B cell (primary cell): ENCODE results near the gene EML1. TPM values are rescaled to one million over a fixed set of nuclear protein-coding genes. Genes with fewer than 3 reads are reported as not detected.

Experiments
- ATAC-seq: fragments of 200-7000 bp; cut with Tn5 transposase; one replicate; pipeline ENCODE4 v1.10.0; 2021; ENCODE audit warnings: low read depth, mild to moderate bottlenecking, moderate number of reproducible peaks, moderate library complexity
- CTCF ChIA-PET: fragments of 350-600 bp; sonication (Branson Sonifier 250); formaldehyde crosslinking; loops from one replicate; lab custom pipeline; 2021; ENCODE audit warnings: antibody characterized with exemption, inconsistent platforms; lab: Charles Lee
- POLR2A ChIA-PET: fragments of 350-600 bp; sonication (Branson Sonifier 250); formaldehyde crosslinking; loops from one replicate; lab custom pipeline; 2021; ENCODE audit warnings: antibody characterized with exemption; lab: Charles Lee
- DNase-seq: peaks from one replicate; pipeline ENCODE4 v3.0.0; 2013
- H2AFZ ChIP-seq: 2 replicates; pipeline ENCODE4 v1.6.1; 2012; ENCODE audit warnings: mild to moderate bottlenecking, low read depth, low read length; ENCODE audit not compliant: insufficient read depth, poor library complexity, severe bottlenecking
- H3K27ac ChIP-seq, 2 donors: 1 replicate in 1 of 2; 2 replicates in 1 of 2; pipeline ENCODE4 v1.5.1; 2012 to 2013; ENCODE audit warnings: low read length in 2 of 2, mild to moderate bottlenecking in 2 of 2, moderate library complexity in 1 of 2
- H3K27me3 ChIP-seq, 4 experiments: fragments of 200-600 bp in 1 of 4; sonication (generic) in 1 of 4; replicated peaks in 1 of 4; 1 replicate in 2 of 4; 2 replicates in 2 of 4; pipeline versions ENCODE4 v1.6.1 to v1.7.0; 2013 to 2016; ENCODE audit warnings: low read length in 3 of 4, mild to moderate bottlenecking in 2 of 4, mixed read lengths in 1 of 4, moderate library complexity in 1 of 4; ENCODE audit not compliant: insufficient read depth in 4 of 4, control insufficient read depth in 3 of 4; ENCODE audit errors: control extremely low read depth in 1 of 4
- H3K36me3 ChIP-seq, 2 experiments: replicated peaks in 1 of 2; 1 replicate in 1 of 2; 2 replicates in 1 of 2; pipeline versions ENCODE4 v1.6.1 to v1.7.1; 2013; ENCODE audit warnings: low read length in 1 of 2; ENCODE audit not compliant: insufficient read depth in 2 of 2, control insufficient read depth in 1 of 2; ENCODE audit errors: control extremely low read depth in 1 of 2, extremely low read depth in 1 of 2
- H3K4me1 ChIP-seq, 2 donors: fragments of 200-600 bp in 1 of 2; sonication (generic) in 1 of 2; 1 replicate in 1 of 2; 2 replicates in 1 of 2; pipeline versions ENCODE4 v1.5.1 to v1.6.1; 2013 to 2017; ENCODE audit warnings: low read length in 2 of 2; ENCODE audit not compliant: control insufficient read depth in 2 of 2, insufficient read depth in 2 of 2
- H3K4me2 ChIP-seq: replicated peaks from 2 replicates; pipeline ENCODE3; 2012; ENCODE audit warnings: mild to moderate bottlenecking, low read depth, low read length; ENCODE audit not compliant: poor library complexity, severe bottlenecking
- H3K4me3 ChIP-seq, 5 experiments: fragments of 200-600 bp in 1 of 5; sonication (generic) in 1 of 5; 1 replicate in 3 of 5; 2 replicates in 2 of 5; pipeline versions ENCODE4 v1.5.1 to v1.7.0; 2011 to 2016; ENCODE audit warnings: low read length in 4 of 5, mild to moderate bottlenecking in 4 of 5, low read depth in 2 of 5, control low read depth in 1 of 5, moderate library complexity in 1 of 5; ENCODE audit not compliant: insufficient read depth in 1 of 5; ENCODE audit errors: control extremely low read depth in 1 of 5, extremely low read depth in 1 of 5
- H3K79me2 ChIP-seq: fragments of 200-600 bp; sonication (generic); one replicate; pipeline ENCODE4 v1.6.0; 2016; ENCODE audit warnings: low read length; ENCODE audit not compliant: control insufficient read depth, insufficient read depth
- H3K9ac ChIP-seq: fragments of 200-600 bp; sonication (generic); 2 replicates; pipeline ENCODE4 v1.6.1; 2017; ENCODE audit warnings: mild to moderate bottlenecking, low read length, moderate library complexity
- H3K9me3 ChIP-seq, 3 donors: one replicate each; pipeline versions ENCODE4 v1.6.1 to v1.7.1; 2013; ENCODE audit warnings: low read length in 2 of 3; ENCODE audit not compliant: control insufficient read depth in 2 of 3, insufficient read depth in 1 of 3; ENCODE audit errors: control extremely low read depth in 1 of 3
- H4K20me1 ChIP-seq: 2 replicates; pipeline ENCODE4 v1.6.0; 2012; ENCODE audit warnings: mild to moderate bottlenecking, low read length; ENCODE audit not compliant: insufficient read depth, control insufficient read depth, poor library complexity, severe bottlenecking
- H3K27ac Mint-ChIP-seq: one replicate; pipeline ENCODE4 v1.8.0; 2021; ENCODE audit warnings: mixed read lengths
- H3K27me3 Mint-ChIP-seq: one replicate; pipeline ENCODE4 v1.8.0; 2021; ENCODE audit warnings: mixed read lengths
- H3K4me1 Mint-ChIP-seq: one replicate; pipeline ENCODE4 v1.8.0; 2021; ENCODE audit warnings: mixed read lengths
- H3K4me3 Mint-ChIP-seq: one replicate; pipeline ENCODE4 v1.8.0; 2021; ENCODE audit warnings: mixed read lengths
- H3K9me3 Mint-ChIP-seq: one replicate; pipeline ENCODE4 v1.8.0; 2022; ENCODE audit warnings: mixed read lengths; ENCODE audit not compliant: insufficient read depth
- EZH2 ChIP-seq: IDR thresholded peaks from 2 replicates; pipeline ENCODE4 v1.6.1; 2012; ENCODE audit warnings: borderline replicate concordance, low read depth, mild to moderate bottlenecking, moderate library complexity, low read length; ENCODE audit not compliant: insufficient read depth, poor library complexity, severe bottlenecking
- WGBS: methylation state at CpG from one replicate; pipeline ENCODE4 v1.1.5; 2013; ENCODE audit warnings: missing lambda C conversion rate; ENCODE audit not compliant: insufficient coverage; 5-methylcytosine and 5-hydroxymethylcytosine counted together
- intact Hi-C: fragments of 100-400 bp; cut with micrococcal nuclease; formaldehyde crosslinking; loops from one replicate; pipeline ENCODE4 v1.10.0; 2022
- polyA plus RNA-seq: library from polyadenylated mRNA; depleted of rRNA; stranded (reverse); fragments of >200 nt; gene quantifications from 2 replicates; pipeline ENCODE4 v1.2.3, GENCODE V29; 2012
- total RNA-seq, 2 donors: library from RNA; stranded (reverse); fragments of 120-200 nt in 1 of 2; gene quantifications; 1 replicate in 1 of 2; 2 replicates in 1 of 2; pipeline versions ENCODE4 v1.2.3 to v1.2.4, GENCODE V29; 2013 to 2022
- TF ChIP-seq, protein P1 (sequence below): fragments of 200-600 bp; IDR thresholded peaks from one replicate; pipeline ENCODE4 v1.8.0; 2022; ENCODE audit warnings: antibody characterized with exemption, mild to moderate bottlenecking

Gene EML1
- total and polyA plus RNA-seq, 2 donors (not counting 1 experiment from before 2014, with no cell fraction given) = not detected

DNA sequence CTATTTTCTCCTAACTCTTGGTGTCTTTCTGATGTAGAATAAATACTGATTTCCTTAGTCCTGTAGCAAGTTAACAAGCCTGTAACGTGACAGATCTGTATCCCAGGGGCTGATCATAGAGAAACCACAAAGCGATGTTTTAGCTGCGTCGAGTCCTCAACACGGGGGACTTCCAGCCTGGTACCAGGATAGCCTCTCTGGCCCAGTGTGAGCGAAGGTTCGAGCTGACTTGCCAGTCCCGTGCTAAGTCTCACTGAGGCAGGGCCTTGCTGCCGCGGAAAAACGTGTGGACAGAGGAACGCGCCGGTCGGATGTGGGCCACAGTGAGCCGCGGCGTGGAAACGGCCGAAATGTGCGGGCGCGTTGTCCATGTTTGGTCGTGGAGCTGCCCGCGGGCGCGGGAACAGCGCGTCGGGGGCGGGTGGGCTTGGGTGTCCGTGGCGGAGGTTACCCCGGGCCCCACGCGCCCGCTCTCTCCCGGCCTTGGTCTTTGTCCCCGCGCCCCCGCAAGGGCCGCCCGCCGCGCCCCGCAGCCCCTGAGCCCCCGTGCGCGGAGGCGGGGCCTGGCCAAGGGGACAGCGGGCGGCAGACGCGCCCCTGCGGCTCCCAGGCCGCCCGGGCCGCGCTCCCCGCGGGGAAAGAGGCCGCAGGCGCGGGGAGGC is 531 bp upstream of the EML1 start:
- H3K36me3 ChIP-seq = no peaks in the 10 kb centered on the region
- ATAC-seq = no peak
- H4K20me1 ChIP-seq = no peaks in the 10 kb centered on the region
- POLR2A ChIA-PET = no interaction called here
- no peak overlapping the region for H3K27ac ChIP-seq
- Mint-ChIP-seq H3K4me3 (peak overlapping the region; percentile 73), H3K9me3 (no peaks in the 10 kb centered on the region), H3K27ac (no peak overlapping the region), H3K4me1 (peaks cover 6% of the 10 kb centered on the region), H3K27me3 (peaks cover 60% of the 10 kb centered on the region)
- peak overlapping the region; percentile 35 for H2AFZ ChIP-seq
- CTCF ChIA-PET = no interaction called here
- no peaks in the 10 kb centered on the region for H3K79me2 ChIP-seq
- no peak for TF ChIP-seq EZH2
- TF ChIP-seq, protein P1, sequence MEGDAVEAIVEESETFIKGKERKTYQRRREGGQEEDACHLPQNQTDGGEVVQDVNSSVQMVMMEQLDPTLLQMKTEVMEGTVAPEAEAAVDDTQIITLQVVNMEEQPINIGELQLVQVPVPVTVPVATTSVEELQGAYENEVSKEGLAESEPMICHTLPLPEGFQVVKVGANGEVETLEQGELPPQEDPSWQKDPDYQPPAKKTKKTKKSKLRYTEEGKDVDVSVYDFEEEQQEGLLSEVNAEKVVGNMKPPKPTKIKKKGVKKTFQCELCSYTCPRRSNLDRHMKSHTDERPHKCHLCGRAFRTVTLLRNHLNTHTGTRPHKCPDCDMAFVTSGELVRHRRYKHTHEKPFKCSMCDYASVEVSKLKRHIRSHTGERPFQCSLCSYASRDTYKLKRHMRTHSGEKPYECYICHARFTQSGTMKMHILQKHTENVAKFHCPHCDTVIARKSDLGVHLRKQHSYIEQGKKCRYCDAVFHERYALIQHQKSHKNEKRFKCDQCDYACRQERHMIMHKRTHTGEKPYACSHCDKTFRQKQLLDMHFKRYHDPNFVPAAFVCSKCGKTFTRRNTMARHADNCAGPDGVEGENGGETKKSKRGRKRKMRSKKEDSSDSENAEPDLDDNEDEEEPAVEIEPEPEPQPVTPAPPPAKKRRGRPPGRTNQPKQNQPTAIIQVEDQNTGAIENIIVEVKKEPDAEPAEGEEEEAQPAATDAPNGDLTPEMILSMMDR = no peak
- DNase-seq = no peak
- WGBS = 13% methylated on average over 65 of the region's 65 CpGs
- intact Hi-C loops = no loop called here
- H3K27me3 ChIP-seq = peaks cover 5 to 37% (median 32%) of the 10 kb centered on the region in 4 experiments
- H3K4me1 ChIP-seq = peaks cover 3 to 7% of the 10 kb centered on the region in 2 donors
- peak overlapping the region; percentile 46 for H3K4me2 ChIP-seq
- H3K9me3 ChIP-seq = peaks cover 0 to 4% (median 2%) of the 10 kb centered on the region in 3 donors
- H3K4me3 ChIP-seq = no peak overlapping the region
- H3K9ac ChIP-seq = no peak overlapping the region

DNA sequence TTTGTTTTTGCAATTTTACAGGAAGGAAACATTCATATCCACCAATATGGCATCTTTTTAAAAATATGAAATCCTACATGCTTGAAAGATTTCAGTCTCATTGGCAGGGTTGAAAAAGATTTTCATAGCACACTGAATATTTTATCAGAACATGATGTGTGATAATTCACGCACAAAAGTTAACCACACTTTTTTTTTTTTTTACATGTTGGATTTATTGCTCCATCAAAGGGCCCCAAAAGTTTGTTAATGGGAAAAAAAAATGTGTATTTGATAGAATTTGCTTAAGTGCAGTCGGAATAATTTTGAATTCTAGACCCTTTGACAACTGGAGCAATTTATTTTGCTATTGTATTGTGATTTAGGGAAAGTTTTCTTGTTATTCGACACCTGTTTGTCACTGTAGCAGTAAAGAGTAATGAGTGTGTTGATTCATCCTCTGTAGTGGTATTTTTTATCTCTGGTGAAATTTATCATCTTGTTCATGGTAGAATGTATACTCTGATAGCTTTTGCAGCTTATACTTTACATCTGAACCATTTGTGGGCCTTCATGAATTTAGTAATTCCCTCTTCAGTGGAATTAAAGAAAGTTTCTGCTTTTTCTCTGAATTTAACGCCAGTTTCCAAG is 1.1 kb downstream of the EML1 start:
- DNase-seq (no peak), ATAC-seq (no peak)
- Mint-ChIP-seq H3K4me1 (peaks cover 6% of the 10 kb centered on the region), H3K9me3 (no peaks in the 10 kb centered on the region), H3K27me3 (peaks cover 63% of the 10 kb centered on the region), H3K27ac (no peak overlapping the region), H3K4me3 (peak overlapping the region; percentile 64)
- ChIA-PET POLR2A (no interaction called here), CTCF (interaction anchor here (0.7 kb wide), 1 partner anchor 647 kb away, joined by 3 read pairs; no protein-coding TSS in a partner anchor)
- no peaks in the 10 kb centered on the region for H3K36me3 ChIP-seq
- TF ChIP-seq, protein P1 = no peak
- TF ChIP-seq EZH2 = no peak
- no peaks in the 10 kb centered on the region for H3K79me2 ChIP-seq
- H3K4me3 ChIP-seq = peak overlapping the region in 1 of 5 experiments; percentile 43
- H3K27ac ChIP-seq = no peak overlapping the region
- H4K20me1 ChIP-seq = no peaks in the 10 kb centered on the region
- intact Hi-C loops = no loop called here
- peaks cover 0 to 6% (median 2%) of the 10 kb centered on the region in 3 donors for H3K9me3 ChIP-seq
- H3K27me3 ChIP-seq = peaks cover 5 to 38% (median 36%) of the 10 kb centered on the region in 4 experiments
- H2AFZ ChIP-seq = no peak overlapping the region
- H3K4me1 ChIP-seq = peaks cover 3 to 7% of the 10 kb centered on the region in 2 donors
- H3K4me2 ChIP-seq = peak overlapping the region; percentile 65
- H3K9ac ChIP-seq = no peak overlapping the region
- WGBS = 81% methylated on average over 2 of the region's 4 CpGs
